Panc1 (cell line): Measurements from ENCODE around the gene SLC66A1. TPM values are rescaled to one million over a fixed set of nuclear protein-coding genes. Genes with fewer than 3 reads are reported as not detected.

ENCODE experiments used
- ATAC-seq: fragments of 200-7000 bp; cut with Tn5 transposase; 2 replicates; pipeline ENCODE4 v1.9.1; 2020; ENCODE audit warnings: mild to moderate bottlenecking, moderate library complexity
- BruUV-seq: library from RNA; stranded (reverse); fragments of 400-500 nt; replicated peaks from 2 replicates; lab custom pipeline; 2021; lab: Mats Ljungman, UMichigan
- CTCF ChIA-PET: fragments of 300-600 bp; sonication (Branson Sonifier 250); formaldehyde crosslinking; loops from one replicate; lab custom pipeline; 2022; ENCODE audit warnings: antibody characterized with exemption; lab: Charles Lee
- POLR2A ChIA-PET: fragments of 300-600 bp; sonication (Branson Sonifier 250); formaldehyde crosslinking; loops from one replicate; lab custom pipeline; 2022; ENCODE audit warnings: antibody characterized with exemption; lab: Charles Lee
- DNase-seq: peaks from one replicate; pipeline ENCODE4 v3.0.0-alpha.2; 2010; ENCODE audit warnings: low read depth, low spot score
- H3K27ac ChIP-seq: 2 replicates; pipeline ENCODE4 v1.5.1; 2011; ENCODE audit warnings: mild to moderate bottlenecking, low read length, inconsistent platforms
- H3K27me3 ChIP-seq: fragments of 200-500 bp; sonication (Bioruptor generic); 2 replicates; pipeline ENCODE4 v1.6.0; 2014; ENCODE audit warnings: low read length, inconsistent platforms; ENCODE audit not compliant: control insufficient read depth, insufficient read depth
- H3K36me3 ChIP-seq: fragments of 200-500 bp; sonication (Bioruptor generic); 2 replicates; pipeline ENCODE4 v1.5.1; 2014; ENCODE audit warnings: inconsistent platforms, mild to moderate bottlenecking, low read length, moderate library complexity; ENCODE audit not compliant: control insufficient read depth, insufficient read depth
- H3K4me1 ChIP-seq: 2 replicates; pipeline ENCODE4 v1.5.1; 2011; ENCODE audit warnings: inconsistent platforms, mild to moderate bottlenecking, low read length, moderate library complexity; ENCODE audit not compliant: control insufficient read depth, insufficient read depth
- H3K4me3 ChIP-seq, 2 experiments: 2 replicates each; pipeline ENCODE4 v1.5.1; 2011 to 2012; ENCODE audit warnings: low read depth in 2 of 2, low read length in 2 of 2, mild to moderate bottlenecking in 2 of 2, inconsistent platforms in 1 of 2, moderate library complexity in 1 of 2
- H3K9me3 ChIP-seq: fragments of 200-500 bp; sonication (Bioruptor generic); 2 replicates; pipeline ENCODE4 v1.5.1; 2014; ENCODE audit warnings: low read depth, mild to moderate bottlenecking, inconsistent platforms, low read length, moderate library complexity; ENCODE audit not compliant: control insufficient read depth, insufficient read depth
- CTCF ChIP-seq: fragments of 450-650 bp; IDR thresholded peaks from 2 replicates; pipeline ENCODE4 v1.5.1; 2017; ENCODE audit warnings: mild to moderate bottlenecking
- POLR2AphosphoS5 ChIP-seq: IDR thresholded peaks from 2 replicates; pipeline ENCODE4 v1.6.1; 2012; ENCODE audit warnings: mild to moderate bottlenecking, low read depth, low read length, moderate library complexity
- REST ChIP-seq, 2 experiments: IDR thresholded peaks; 2 replicates each; pipeline ENCODE4 v1.6.1; 2011 to 2012; ENCODE audit warnings: low read depth in 2 of 2, control low read depth in 1 of 2, low read length in 1 of 2, mild to moderate bottlenecking in 1 of 2, moderate library complexity in 1 of 2; ENCODE audit not compliant: insufficient read depth in 1 of 2
- SIN3A ChIP-seq: IDR thresholded peaks from 2 replicates; pipeline ENCODE4 v1.6.1; 2012; ENCODE audit warnings: low read depth, mild to moderate bottlenecking, low read length, moderate library complexity, borderline replicate concordance; ENCODE audit not compliant: insufficient read depth
- TCF7L2 ChIP-seq: IDR thresholded peaks from 2 replicates; pipeline ENCODE4 v1.6.1; 2011; ENCODE audit warnings: mild to moderate bottlenecking, low read depth, low read length, inconsistent platforms
- in situ Hi-C: cut with HindIII; loops from 2 replicates; pipeline ENCODE4 v1.10.0; 2016; ENCODE audit warnings: low sequenced_read_pairs, low pct_unique_long_range_greater_than_20kb
- intact Hi-C: fragments of 100-400 bp; cut with micrococcal nuclease; formaldehyde crosslinking; loops from one replicate; pipeline ENCODE4 v1.10.0; 2022; ENCODE audit not compliant: unreplicated experiment
- total RNA-seq: library from RNA; stranded (reverse); gene quantifications from one replicate; pipeline ENCODE4 v1.2.1, GENCODE V29; 2021; ENCODE audit not compliant: unreplicated experiment

The SLC66A1 gene
- total RNA-seq, 1 experiment from 2014 or later: 42.0 TPM

GRCh38 chr1:19305880-19306279 lies 6.2 kb upstream of the SLC66A1 start:
- POLR2A ChIA-PET: interaction anchor here (1.0 kb wide), 1 partner anchor 11 kb away, joined by 3 read pairs; no protein-coding TSS in a partner anchor
- in situ Hi-C loops: no loop called here
- BruUV-seq: no TSS peak

GRCh38 chr1:19306941-19307340 lies 5.2 kb upstream of the SLC66A1 start:
- CTCF ChIA-PET: no interaction called here
- intact Hi-C loops (no loop called here), in situ Hi-C loops (no loop called here)
- Histone ChIP-seq H3K4me3 (no peak overlapping the region), H3K27me3 (no peaks in the 10 kb centered on the region), H3K27ac (no peak overlapping the region), H3K36me3 (no peaks in the 10 kb centered on the region), H3K4me1 (peaks cover 6% of the 10 kb centered on the region), H3K9me3 (no peaks in the 10 kb centered on the region)
- TF ChIP-seq SIN3A: no peak
- TF ChIP-seq CTCF: no peak
- TF ChIP-seq REST (IDR thresholded peaks at IDR 0.05; ENCODE audit: insufficient read depth in 1 of 2, low read depth in 2 of 2, low read length in 1 of 2): no peak
- no peak for TF ChIP-seq TCF7L2
- no peak for TF ChIP-seq POLR2AphosphoS5
- POLR2A ChIA-PET: interaction anchor here (1.0 kb wide), 1 partner anchor 10 kb away, joined by 3 read pairs; no protein-coding TSS in a partner anchor
- ATAC-seq (no peak), DNase-seq (no peak)
- no TSS peak for BruUV-seq

More at GRCh38 chr1:19305880-19306279, 6.2 kb upstream of the SLC66A1 start:
- Histone ChIP-seq H3K4me1 (peaks cover 3% of the 10 kb centered on the region), H3K9me3 (no peaks in the 10 kb centered on the region), H3K27ac (no peak overlapping the region), H3K27me3 (no peaks in the 10 kb centered on the region), H3K36me3 (no peaks in the 10 kb centered on the region), H3K4me3 (no peak overlapping the region)
- intact Hi-C loops: no loop called here
- CTCF ChIA-PET: no interaction called here
- no peak for DNase-seq
- no peak; the same call in 1 of the 2 replicates for ATAC-seq
- no peak for TF ChIP-seq CTCF
- TF ChIP-seq SIN3A: no peak
- no peak for TF ChIP-seq POLR2AphosphoS5
- no peak for TF ChIP-seq TCF7L2
- TF ChIP-seq REST (IDR thresholded peaks at IDR 0.05; ENCODE audit: insufficient read depth in 1 of 2, low read depth in 2 of 2, low read length in 1 of 2): no peak
